GM18520 (cell line): ENCODE data around the gene DAPP1.

Source experiments
- ATAC-seq: cut with Tn5 transposase; IDR thresholded peaks from one replicate; pipeline ENCODE4 v1.9.1; 2021; ENCODE audit not compliant: unreplicated experiment

The DAPP1 gene

GRCh38 chr4:99893839-99894160, 77.2 kb downstream of the DAPP1 start:
- no peak for ATAC-seq

DNA sequence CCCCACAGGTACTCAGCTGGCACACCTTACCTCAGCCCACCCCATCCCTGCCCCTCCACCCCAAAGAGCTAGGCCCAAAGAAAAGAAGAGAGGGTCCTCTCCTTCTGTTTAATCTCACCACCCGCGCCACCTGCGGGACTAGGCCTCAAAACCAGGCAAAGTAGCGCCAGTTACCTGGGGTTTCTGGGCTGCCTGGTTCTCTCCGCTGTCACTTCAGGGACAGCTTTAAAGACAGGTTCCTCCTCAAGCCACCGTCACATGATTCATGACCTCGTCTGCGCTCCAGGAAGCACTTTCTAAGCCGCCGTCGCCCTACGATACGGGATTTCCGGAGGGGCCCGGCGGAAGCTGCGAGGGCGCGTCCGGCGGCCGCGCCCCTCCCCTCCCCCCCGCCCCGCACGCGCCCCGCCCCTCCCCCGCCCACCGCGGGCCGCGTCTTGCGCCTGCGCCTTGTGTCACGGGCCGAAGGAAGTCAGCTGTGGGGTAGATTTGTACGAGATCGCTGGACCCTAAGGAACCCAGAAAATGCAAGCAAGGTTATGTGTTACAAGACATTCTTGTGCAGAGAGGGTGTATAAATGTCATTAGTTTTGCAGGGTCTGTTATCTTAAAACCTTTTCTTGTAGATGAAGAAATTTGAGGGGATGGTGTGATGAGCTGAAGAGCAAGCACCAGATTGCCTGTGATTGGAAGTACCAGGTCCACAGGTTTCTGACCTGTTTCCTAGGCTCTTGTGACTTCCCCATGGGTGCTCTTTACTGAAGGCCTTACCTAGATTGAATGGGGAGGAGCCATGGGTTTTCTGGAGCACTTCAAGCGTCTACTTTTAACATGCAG, 77.8 kb downstream of the DAPP1 start, which contains the start of gene LAMTOR3:
LAMTOR3 (minus strand) TSS at position 267 of the 837 bp plus-strand sequence. CDS start 464 bp downstream, outside the sequence.
- ATAC-seq: peak; percentile 99

DNA sequence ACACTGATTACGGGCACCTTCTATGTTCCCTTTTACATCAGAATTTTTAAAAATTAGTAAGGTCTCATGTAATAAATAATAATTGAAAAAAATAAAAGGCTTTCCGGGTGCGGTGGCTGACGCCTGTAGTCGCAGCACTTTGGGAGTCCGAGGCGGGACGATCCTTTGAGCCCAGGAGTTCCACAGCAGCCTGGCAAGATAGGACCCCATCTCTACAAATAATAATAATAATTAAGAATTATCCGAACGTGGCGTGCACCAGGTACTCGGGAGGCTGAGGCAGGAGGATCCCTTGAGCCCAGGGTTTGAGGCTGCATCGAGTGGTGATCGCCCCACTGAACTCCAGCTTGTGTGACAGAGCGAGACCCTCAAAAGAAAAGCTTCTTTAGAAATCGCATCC, 78.4 kb downstream of the DAPP1 start:
- ATAC-seq: no peak

DNA sequence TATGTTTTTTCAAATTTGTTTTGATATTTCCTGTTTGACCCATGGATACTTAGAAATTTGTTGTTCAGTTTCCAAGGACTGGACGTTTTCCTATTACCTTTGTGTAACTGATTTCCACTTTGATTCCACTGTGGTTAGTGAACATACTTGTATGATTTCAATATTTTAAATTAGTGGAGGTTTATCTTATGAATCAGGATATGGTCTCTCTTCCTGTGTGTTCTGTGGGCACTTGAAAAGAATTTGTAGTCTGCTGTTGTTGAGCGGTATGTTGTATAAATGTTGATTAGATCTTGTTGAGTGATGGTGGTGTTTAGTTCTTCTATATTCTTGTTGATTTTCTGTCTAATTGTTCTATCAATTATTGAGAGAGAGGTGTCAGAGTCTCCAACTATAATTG, 98.8 kb downstream of the DAPP1 start:
- no peak for ATAC-seq

DNA sequence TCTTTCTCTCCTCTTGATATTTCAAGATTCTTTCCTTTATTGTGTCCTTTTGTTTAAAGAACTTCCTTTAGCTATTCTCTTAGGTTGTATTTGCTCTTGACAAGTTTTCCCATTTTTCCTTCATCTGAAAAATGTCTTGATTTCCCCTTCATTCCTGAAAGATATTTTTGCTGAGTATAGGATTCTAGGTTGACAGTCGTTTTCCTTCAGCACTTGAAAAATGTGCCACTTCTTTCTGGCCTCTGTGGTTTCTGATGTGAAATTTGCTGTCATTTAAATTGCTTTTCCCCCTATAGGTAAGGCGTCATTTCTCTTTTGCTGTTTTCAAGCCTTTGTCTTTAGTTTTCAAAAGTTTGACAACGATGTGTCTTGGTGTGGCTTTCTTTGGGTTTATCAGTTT, 100.9 kb downstream of the DAPP1 start:
- ATAC-seq: no peak

GRCh38 chr4:99918656-99919055, 102.0 kb downstream of the DAPP1 start:
- ATAC-seq: no peak
